Measurements from ENCODE around the gene KPNA2. TPM values are rescaled to one million over a fixed set of nuclear protein-coding genes. Genes with fewer than 3 reads are reported as not detected.
"Not testable (repeated sequence)": the region's sequence is repeated elsewhere in the genome, so short reads cannot be mapped to it uniquely, and the experiment has no call there.

Gene KPNA2
- polyA plus RNA-seq, 1 donor, result 57.2 TPM

- not testable (repeated sequence) for H3K36me3 ChIP-seq (ENCODE audit: control insufficient read depth, insufficient read depth, low read length); H3K9me3 ChIP-seq (ENCODE audit: control insufficient read depth, low read depth, low read length); H3K27me3 ChIP-seq (ENCODE audit: control insufficient read depth, insufficient read depth, low read length); H3K27ac ChIP-seq (ENCODE audit: low read length)
- Histone ChIP-seq H3K4me1 (ENCODE audit: control insufficient read depth, insufficient read depth, low read length) (peaks cover 12% of the 10 kb centered on the region), H3K4me3 (ENCODE audit: low read length) (peak within 1 kb of the TSS; percentile 50)
- peak in 1 of 2 donors; percentile 25 for DNase-seq
- no CpG with 5 or more reads among the region's 25 CpGs for WGBS (ENCODE audit: insufficient coverage, low lambda C conversion rate)
These were observed 39.0 kb upstream of the KPNA2 start, which contains the start of gene C17orf58 for GRCh38 chr17:67996301-67997171. Gene C17orf58 (minus strand): TSS chr17:67996469. CDS start chr17:67996198, 271 bp downstream.

DNA sequence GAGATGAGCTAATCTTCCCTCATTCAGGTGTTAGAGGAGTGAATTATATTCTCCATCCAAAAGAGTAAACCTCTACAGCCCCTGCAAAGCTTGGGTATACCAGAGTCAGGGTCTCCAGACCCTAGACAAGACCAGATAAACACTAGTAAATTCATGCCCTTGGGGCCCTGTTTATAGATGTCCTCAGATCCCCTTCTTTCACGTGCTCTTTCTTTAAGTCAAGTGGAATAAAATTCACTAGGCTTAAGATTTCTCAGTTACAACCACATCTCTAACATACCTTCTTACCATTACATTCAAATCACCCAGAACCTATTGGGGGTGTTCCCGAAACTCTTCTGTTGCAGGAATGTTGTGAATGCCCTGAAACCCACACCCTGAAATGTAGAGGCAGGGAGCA, 37.1 kb upstream of the KPNA2 start:
- DNase-seq, result no peak
- no peak overlapping the region for H3K4me3 ChIP-seq (ENCODE audit: low read length)
- WGBS (ENCODE audit: insufficient coverage, low lambda C conversion rate), result 60% methylated on average over 1 of the region's 2 CpGs

GRCh38 chr17:67999291-67999911, 36.1 kb upstream of the KPNA2 start:
- no peaks in the 10 kb centered on the region for H3K9me3 ChIP-seq (ENCODE audit: control insufficient read depth, low read depth, low read length)
- peaks cover 6% of the 10 kb centered on the region for H3K27me3 ChIP-seq (ENCODE audit: control insufficient read depth, insufficient read depth, low read length)
- WGBS (ENCODE audit: insufficient coverage, low lambda C conversion rate), result 82% methylated on average over 2 of the region's 3 CpGs
- H3K36me3 ChIP-seq (ENCODE audit: control insufficient read depth, insufficient read depth, low read length), result no peaks in the 10 kb centered on the region
- no peak overlapping the region for H3K27ac ChIP-seq (ENCODE audit: low read length)
- H3K4me1 ChIP-seq (ENCODE audit: control insufficient read depth, insufficient read depth, low read length), result peaks cover 6% of the 10 kb centered on the region
- no peak for DNase-seq
- no peak overlapping the region for H3K4me3 ChIP-seq (ENCODE audit: low read length)

More for the DNA sequence above, 37.1 kb upstream of the KPNA2 start:
- Histone ChIP-seq H3K27ac (ENCODE audit: low read length) (no peak overlapping the region), H3K4me1 (ENCODE audit: control insufficient read depth, insufficient read depth, low read length) (peaks cover 6% of the 10 kb centered on the region), H3K36me3 (ENCODE audit: control insufficient read depth, insufficient read depth, low read length) (no peaks in the 10 kb centered on the region), H3K9me3 (ENCODE audit: control insufficient read depth, low read depth, low read length) (no peaks in the 10 kb centered on the region), H3K27me3 (ENCODE audit: control insufficient read depth, insufficient read depth, low read length) (peaks cover 6% of the 10 kb centered on the region)

DNA sequence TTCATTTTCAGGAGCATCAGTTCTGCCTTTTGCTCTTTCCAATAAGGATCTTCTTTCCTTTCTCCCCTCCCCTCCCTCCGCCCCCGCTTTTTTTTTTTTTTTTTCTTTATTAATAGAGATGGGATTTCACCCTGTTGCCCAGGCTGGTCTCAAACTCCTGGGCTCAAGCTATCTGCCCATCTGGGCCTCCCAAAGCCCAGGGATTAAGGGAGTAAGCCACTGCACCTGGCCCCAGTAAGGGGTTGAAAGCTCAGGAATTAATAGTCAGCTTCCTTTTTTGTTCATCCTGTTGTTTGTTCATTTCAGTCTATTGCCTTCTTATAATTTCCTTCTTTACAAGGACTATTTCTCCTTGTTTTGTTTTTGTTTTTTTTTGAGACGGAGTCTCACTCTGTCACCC, 31.3 kb upstream of the KPNA2 start:
- Histone ChIP-seq H3K27me3 (ENCODE audit: control insufficient read depth, insufficient read depth, low read length) (no peaks in the 10 kb centered on the region), H3K27ac (ENCODE audit: low read length) (no peak overlapping the region), H3K36me3 (ENCODE audit: control insufficient read depth, insufficient read depth, low read length) (no peaks in the 10 kb centered on the region), H3K4me1 (ENCODE audit: control insufficient read depth, insufficient read depth, low read length) (no peaks in the 10 kb centered on the region), H3K4me3 (ENCODE audit: low read length) (no peak overlapping the region), H3K9me3 (ENCODE audit: control insufficient read depth, low read depth, low read length) (no peaks in the 10 kb centered on the region)
- no peak for DNase-seq
- 88% methylated on average over 1 of the region's 3 CpGs for WGBS (ENCODE audit: insufficient coverage, low lambda C conversion rate)

DNA sequence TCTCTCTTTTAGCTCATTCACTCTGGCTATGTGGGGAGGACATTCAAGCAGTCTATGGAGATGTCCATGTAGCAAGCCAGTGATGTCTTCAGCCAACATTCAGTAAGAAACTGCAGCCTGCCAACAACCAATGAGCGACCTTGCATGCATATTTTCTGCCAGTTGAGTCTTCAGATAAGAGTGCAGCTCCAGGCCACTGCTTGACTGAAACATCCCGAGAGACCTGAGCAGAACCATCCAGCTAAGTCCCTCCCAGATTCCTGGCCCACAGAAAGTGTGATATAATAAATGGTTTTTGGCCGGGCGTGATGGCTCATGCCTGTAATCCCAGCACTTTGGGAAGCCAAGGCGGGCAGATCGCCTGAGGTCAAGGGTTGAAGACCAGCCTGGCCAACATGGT, 28.7 kb upstream of the KPNA2 start:
- no peaks in the 10 kb centered on the region for H3K36me3 ChIP-seq (ENCODE audit: control insufficient read depth, insufficient read depth, low read length)
- DNase-seq, result peak in 1 of 2 donors; percentile 11
- no peaks in the 10 kb centered on the region for H3K4me1 ChIP-seq (ENCODE audit: control insufficient read depth, insufficient read depth, low read length)
- H3K4me3 ChIP-seq (ENCODE audit: low read length), result no peak overlapping the region
- H3K27me3 ChIP-seq (ENCODE audit: control insufficient read depth, insufficient read depth, low read length), result no peaks in the 10 kb centered on the region
- no peaks in the 10 kb centered on the region for H3K9me3 ChIP-seq (ENCODE audit: control insufficient read depth, low read depth, low read length)
- no CpG with 5 or more reads among the region's 6 CpGs for WGBS (ENCODE audit: insufficient coverage, low lambda C conversion rate)
- H3K27ac ChIP-seq (ENCODE audit: low read length), result no peak overlapping the region

DNA sequence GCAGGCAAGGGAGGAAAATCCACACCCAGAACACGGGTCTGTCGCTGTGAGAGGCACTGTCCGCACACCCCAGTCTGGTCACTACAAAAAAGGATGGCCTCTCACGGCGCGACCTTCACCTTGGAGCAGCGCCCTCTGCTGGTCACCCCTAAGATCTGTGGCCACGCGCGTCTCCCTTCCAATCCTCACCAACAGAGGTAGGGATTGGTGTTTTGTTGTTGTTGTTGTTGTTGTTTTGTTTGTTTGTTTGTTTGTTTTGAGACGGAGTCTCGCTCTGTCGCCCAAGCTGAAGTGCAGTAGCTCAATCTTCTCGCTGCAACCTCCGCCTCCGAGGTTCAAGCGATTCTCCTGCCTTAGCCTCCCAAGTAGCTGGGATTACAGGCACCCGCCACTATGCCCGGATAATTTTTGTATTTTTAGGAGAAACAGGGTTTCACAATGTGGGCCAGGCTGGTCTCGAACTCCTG, 24.3 kb upstream of the KPNA2 start:
- peak in 1 of 2 donors; percentile 15 for DNase-seq
- 100% methylated on average over 1 of the region's 20 CpGs for WGBS (ENCODE audit: insufficient coverage, low lambda C conversion rate)

GRCh38 chr17:68013385-68013784, 22.1 kb upstream of the KPNA2 start:
- H3K4me3 ChIP-seq (ENCODE audit: low read length), result no peak overlapping the region
- no peak overlapping the region for H3K27ac ChIP-seq (ENCODE audit: low read length)
- no peaks in the 10 kb centered on the region for H3K9me3 ChIP-seq (ENCODE audit: control insufficient read depth, low read depth, low read length)
- H3K36me3 ChIP-seq (ENCODE audit: control insufficient read depth, insufficient read depth, low read length), result no peaks in the 10 kb centered on the region
- H3K4me1 ChIP-seq (ENCODE audit: control insufficient read depth, insufficient read depth, low read length), result no peaks in the 10 kb centered on the region
- H3K27me3 ChIP-seq (ENCODE audit: control insufficient read depth, insufficient read depth, low read length), result no peaks in the 10 kb centered on the region
- no peak for DNase-seq

More for the DNA sequence above, 24.3 kb upstream of the KPNA2 start:
- Histone ChIP-seq H3K27ac (ENCODE audit: low read length) (no peak overlapping the region), H3K36me3 (ENCODE audit: control insufficient read depth, insufficient read depth, low read length) (no peaks in the 10 kb centered on the region), H3K9me3 (ENCODE audit: control insufficient read depth, low read depth, low read length) (no peaks in the 10 kb centered on the region), H3K4me1 (ENCODE audit: control insufficient read depth, insufficient read depth, low read length) (no peaks in the 10 kb centered on the region), H3K4me3 (ENCODE audit: low read length) (no peak overlapping the region), H3K27me3 (ENCODE audit: control insufficient read depth, insufficient read depth, low read length) (no peaks in the 10 kb centered on the region)

DNA sequence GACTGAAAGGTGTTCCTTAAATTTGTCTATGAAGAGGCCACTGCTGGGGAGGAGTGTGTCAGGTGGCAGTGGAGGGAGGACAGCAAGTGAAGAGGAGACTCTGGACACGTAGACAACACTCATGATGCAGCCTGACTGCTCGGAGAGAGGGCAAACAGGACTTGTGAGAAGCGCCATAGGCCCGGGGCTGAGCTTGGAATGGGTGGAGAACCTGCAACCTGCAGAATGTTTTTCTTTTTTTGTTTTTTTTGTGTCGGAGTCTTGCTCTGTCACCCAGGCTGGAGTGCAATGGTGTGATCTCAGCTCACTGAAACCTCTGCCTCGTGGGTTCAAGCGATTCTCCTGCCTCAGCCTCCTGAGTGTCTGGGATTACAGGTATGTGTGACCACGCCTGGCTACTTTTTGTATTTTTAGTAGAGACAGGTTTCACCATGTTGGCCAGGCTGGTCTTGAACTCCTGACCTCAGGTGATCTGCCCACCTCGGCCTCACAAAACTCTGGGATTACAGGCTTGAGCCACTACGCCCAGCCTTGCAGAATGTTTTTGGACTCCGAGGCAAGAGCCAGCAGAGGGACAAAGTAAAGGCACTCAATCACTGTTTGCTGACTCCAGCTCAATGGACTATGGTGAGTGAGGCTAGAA, 20.3 kb upstream of the KPNA2 start:
- Histone ChIP-seq H3K27me3 (ENCODE audit: control insufficient read depth, insufficient read depth, low read length) (no peaks in the 10 kb centered on the region), H3K27ac (ENCODE audit: low read length) (no peak overlapping the region), H3K4me3 (ENCODE audit: low read length) (no peak overlapping the region), H3K9me3 (ENCODE audit: control insufficient read depth, low read depth, low read length) (no peaks in the 10 kb centered on the region), H3K36me3 (ENCODE audit: control insufficient read depth, insufficient read depth, low read length) (no peaks in the 10 kb centered on the region), H3K4me1 (ENCODE audit: control insufficient read depth, insufficient read depth, low read length) (no peaks in the 10 kb centered on the region)
- WGBS (ENCODE audit: insufficient coverage, low lambda C conversion rate), result 62% methylated on average over 2 of the region's 11 CpGs
- no peak for DNase-seq

GRCh38 chr17:68016838-68017237, 18.7 kb upstream of the KPNA2 start:
- Histone ChIP-seq H3K9me3 (ENCODE audit: control insufficient read depth, low read depth, low read length) (no peaks in the 10 kb centered on the region), H3K27ac (ENCODE audit: low read length) (no peak overlapping the region), H3K4me1 (ENCODE audit: control insufficient read depth, insufficient read depth, low read length) (no peaks in the 10 kb centered on the region), H3K4me3 (ENCODE audit: low read length) (no peak overlapping the region), H3K27me3 (ENCODE audit: control insufficient read depth, insufficient read depth, low read length) (no peaks in the 10 kb centered on the region), H3K36me3 (ENCODE audit: control insufficient read depth, insufficient read depth, low read length) (no peaks in the 10 kb centered on the region)
- no peak for DNase-seq
- no CpG with 5 or more reads among the region's 2 CpGs for WGBS (ENCODE audit: insufficient coverage, low lambda C conversion rate)

GRCh38 chr17:68018493-68018892, 17.0 kb upstream of the KPNA2 start:
- not testable (repeated sequence) for DNase-seq; H3K27me3 ChIP-seq (ENCODE audit: control insufficient read depth, insufficient read depth, low read length); H3K4me3 ChIP-seq (ENCODE audit: low read length); H3K36me3 ChIP-seq (ENCODE audit: control insufficient read depth, insufficient read depth, low read length); H3K27ac ChIP-seq (ENCODE audit: low read length); H3K4me1 ChIP-seq (ENCODE audit: control insufficient read depth, insufficient read depth, low read length); H3K9me3 ChIP-seq (ENCODE audit: control insufficient read depth, low read depth, low read length)
- no CpG with 5 or more reads among the region's 21 CpGs for WGBS (ENCODE audit: insufficient coverage, low lambda C conversion rate)
